HG03520 (cell line): ENCODE data around the gene LRRC4C.
"Not testable (repeated sequence)": the region's sequence is repeated elsewhere in the genome, so short reads cannot be mapped to it uniquely, and the experiment has no call there.

ENCODE experiments used
- ATAC-seq: cut with Tn5 transposase; IDR thresholded peaks from one replicate; pipeline ENCODE4 v1.9.1; 2021; ENCODE audit warnings: mild to moderate bottlenecking, moderate library complexity; ENCODE audit not compliant: unreplicated experiment

Gene LRRC4C

DNA sequence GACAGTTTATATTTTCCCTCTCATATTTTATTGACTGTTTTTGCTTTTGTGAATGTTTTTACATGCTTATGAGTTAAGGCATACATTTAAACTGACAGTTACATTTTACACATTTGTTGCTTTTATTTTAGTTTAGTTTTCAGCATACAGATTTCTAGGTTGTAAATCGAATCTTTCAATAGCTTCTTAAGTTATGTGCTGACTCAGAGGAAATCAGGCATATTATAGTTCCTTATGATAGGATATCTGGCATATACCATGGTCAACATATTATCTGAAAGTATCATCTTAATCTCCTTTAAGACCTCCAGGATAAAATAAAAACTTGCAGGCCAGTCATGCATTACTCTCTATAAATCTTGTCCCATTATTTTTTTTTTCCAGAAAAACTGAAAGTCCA lies 916.6 kb downstream of the LRRC4C start:
- ATAC-seq: no peak

DNA sequence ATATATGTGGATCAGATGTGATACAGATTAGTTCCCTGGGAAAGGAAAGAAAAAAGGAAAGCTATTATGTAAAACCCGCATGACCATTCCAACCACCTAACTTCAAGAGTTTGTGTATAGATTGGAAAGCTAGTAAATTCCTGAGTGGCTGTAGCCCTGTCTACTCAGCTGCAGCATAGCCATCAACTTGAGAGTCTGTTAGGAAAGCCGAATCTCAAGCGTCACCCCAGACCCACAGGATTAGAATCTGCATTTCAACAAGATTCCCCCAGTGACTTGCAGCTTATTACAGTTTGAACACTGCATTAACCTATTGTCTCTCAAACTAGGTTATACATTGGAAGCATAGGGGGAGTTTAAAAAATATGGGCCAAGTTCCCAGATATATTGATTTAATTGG lies 921.7 kb downstream of the LRRC4C start:
- ATAC-seq: no peak

DNA sequence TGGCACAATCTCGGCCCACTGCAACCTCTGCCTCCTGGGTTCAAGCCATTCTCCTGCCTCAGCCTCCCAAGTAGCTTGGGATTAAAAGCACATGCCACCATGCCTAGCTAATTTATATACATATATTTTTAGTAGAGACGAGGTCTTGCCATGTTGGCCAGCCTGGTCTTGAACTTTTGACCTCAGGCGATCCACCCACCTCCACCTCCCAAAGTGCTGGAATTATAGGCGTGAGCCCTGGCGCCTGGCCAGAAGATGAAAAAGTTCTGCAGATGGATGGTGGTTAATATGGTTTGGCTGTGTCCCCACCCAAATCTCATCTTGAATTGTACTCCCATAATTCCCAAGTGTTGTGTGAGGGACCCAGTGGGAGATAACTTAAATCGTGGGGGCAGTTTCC lies 937.4 kb downstream of the LRRC4C start:
- ATAC-seq: not testable (repeated sequence)

DNA sequence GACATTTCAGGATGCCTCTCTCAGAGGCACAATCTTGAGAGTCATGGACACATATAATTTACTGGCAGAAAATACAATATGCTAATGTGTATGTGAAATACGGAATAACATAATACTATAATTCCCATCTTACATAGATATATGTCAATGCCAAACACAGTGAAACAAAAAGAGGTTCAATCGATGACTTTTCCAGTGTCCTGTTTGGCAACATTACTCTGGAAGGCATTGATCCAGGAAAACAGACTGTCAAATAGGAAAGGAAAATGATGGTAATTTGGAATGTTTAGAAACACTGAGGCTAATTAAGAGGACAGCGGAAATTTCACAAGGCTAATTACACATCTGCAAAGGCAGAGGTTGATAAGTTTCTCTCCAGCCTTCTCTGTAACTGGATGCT lies 942.3 kb downstream of the LRRC4C start:
- no peak for ATAC-seq

DNA sequence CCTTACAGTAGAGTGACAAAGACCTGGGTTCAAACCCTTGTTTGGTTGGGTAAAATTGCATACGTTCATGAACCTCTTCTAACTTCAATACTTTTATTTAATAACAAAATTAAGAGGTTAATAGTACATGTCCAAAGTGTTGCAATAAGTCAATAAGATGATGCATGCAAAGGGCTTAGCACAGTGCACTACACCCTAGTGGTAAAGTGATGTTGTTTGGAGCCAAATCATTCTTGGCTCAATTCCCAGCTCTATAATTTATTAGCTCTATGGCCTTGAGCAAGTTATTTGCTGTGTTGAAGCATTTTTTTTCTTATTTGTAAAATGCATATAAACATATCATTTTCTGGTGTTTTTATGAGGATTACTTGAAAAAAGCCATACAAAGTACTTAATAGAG lies 945.3 kb downstream of the LRRC4C start:
- no peak for ATAC-seq

DNA sequence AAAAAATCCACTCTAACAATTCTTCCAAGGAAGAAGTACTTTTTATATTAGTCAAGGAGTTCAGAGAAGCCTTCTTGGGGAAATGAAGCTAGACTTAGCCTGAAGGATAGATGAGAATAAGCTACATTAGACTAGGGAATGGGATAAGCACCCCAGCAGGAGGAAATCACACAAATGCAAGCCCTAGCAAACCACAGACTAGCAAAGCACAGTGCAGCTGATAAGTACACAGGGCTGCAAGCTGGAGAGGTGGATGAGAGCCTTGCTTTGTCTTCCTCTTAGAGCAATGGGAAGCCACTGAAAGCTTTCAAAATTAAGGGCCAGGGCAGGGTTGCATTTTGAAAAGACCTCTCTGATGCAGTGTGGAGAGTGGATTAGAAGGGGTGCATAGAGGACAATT lies 946.2 kb downstream of the LRRC4C start:
- no peak for ATAC-seq

DNA sequence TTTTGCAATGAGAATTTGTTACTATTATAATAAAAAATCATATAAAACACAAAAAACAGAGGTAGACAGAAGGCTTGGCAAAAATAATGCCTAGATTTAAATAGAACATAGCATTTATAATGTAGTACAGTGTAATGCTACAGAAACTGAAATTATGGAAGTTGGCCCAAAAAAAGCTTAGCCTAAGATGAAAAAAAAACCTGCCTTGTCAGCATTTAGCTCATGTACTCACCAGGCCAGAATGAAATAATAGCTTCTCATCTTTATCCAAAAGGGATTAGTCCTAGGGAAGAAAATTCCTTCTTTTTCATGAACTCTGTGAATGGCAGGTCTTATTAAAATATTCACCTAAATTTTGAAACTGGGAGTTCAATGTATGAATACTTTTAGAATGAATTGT lies 951.1 kb downstream of the LRRC4C start:
- no peak for ATAC-seq

DNA sequence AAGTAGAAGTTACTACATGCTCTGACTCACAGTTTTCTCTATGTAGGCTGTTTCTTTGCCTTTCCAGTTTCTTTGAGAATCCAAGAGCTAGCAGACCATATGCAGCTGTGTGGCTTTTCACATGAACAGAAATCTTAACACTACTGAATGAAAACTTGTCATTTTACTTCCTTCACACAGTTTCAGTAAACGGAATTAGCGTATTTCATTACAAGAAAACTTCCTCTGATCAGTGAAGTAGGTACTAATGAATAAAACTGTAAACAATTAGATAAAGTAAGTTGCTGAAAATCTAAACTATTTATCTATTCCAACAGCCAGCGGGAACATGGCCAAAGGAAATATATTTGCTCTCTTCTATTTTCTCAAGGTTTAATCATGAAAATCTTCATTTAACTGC lies 953.2 kb downstream of the LRRC4C start:
- no peak for ATAC-seq

DNA sequence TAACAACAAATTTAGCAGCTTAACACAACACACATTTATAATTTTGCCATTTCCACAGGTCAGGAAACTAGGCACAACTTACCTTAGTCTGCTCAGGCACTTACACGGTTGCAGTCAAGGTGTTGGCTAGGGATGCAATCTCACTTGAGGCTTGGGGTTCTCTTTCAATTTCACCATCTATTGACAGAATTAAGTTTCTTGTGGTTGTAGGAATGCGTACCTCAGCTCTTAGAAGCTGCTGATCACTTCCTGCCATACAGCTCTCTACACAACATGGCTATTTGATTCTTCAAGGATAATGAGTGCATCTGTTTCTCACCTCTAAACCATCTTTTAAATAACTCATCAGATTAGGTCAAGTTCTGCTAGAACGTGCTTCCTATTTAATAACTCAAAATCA lies 968.1 kb downstream of the LRRC4C start:
- ATAC-seq: no peak

DNA sequence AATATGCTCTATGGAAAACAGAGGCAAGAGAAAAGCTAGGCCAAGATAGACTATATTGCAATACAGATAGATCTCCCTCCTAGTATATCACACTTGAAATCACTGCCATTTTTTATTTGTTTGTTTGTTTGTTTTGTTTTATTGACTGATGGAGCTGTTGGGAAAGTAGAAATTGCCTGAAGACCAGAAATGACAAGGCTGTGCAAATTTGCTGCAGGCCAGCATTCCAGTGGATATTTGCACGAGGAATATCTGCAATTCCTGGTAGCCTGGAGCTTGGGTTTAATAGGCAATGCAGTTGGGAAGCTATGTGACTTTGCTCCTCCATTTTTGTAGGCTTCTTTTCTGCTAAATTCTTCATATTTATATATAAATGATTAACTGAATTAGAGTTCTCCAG lies 991.7 kb downstream of the LRRC4C start:
- no peak for ATAC-seq

DNA sequence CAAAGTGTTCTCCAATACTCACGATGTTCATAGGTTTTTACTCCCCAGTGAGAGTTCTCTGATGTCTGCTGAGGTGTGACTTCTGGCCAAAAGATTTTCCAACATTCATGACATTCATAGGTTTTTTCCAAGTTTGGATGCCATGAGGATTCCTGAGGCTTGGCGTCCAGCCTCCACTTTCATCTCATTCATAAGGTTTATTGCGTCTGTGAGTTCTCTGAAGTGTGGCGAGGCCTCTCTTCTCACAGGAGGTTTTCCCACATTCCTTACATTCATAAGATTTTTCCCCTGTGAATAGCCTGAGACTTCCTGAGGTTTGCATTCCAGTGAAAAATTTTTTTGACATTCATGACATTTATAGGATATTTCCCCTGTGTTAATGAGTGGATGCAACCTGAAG lies 1014.1 kb downstream of the LRRC4C start:
- ATAC-seq: no peak

DNA sequence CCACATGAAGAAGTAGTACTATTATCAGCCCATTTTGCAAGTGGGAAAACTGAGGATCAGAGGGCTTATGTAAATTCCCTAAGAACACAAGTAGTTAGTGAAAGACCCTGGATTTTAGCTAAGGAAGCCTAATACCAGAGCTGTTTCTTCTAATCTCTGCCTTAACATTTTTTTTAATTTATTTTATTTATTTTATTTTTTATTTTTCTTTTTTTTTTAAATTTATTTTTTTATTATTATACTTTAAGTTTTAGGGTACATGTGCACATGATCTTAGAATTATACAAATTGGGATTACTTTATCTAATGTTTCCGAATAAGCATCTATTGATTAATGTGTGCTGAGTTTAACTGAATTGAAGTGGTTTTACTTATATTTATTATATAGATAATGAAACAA lies 1015.3 kb downstream of the LRRC4C start:
- ATAC-seq: no peak

DNA sequence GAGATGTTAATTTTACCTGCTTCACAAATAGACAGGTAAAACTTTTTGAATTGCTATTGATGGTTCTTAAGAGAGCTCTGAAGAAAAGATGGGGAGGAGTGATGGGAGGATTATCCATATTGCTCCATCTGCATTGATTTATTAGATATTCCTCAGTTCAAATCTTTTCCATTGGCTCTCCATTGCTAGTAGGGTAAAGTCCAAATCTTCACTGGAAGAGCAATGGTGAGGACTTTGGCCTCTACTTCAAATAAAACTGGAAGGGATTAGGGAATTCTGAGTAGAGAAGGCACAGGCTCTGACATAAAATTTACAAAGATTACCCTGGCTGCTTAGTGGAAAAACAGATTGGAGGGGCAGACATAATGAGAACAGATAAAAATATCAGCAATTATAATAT lies 1024.1 kb downstream of the LRRC4C start:
- ATAC-seq: no peak

DNA sequence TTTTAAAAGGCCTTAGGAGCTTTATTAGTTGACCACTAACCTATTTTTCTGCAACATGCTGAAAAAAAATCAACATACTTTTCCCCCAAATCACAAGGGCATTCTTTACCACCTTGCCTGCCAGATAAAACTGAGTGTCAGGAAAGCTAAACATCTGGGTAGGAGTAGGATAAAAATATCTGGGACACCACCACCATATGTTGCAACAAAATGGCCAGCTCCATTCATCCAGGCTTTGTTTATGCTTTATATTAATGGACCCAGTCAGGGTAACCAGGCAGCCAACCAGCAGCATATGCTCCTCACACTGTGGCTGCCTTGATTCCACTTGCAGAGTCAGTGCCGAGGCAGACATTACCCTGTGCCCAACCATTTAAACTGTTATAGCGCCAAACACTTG lies 1024.5 kb downstream of the LRRC4C start:
- no peak for ATAC-seq

DNA sequence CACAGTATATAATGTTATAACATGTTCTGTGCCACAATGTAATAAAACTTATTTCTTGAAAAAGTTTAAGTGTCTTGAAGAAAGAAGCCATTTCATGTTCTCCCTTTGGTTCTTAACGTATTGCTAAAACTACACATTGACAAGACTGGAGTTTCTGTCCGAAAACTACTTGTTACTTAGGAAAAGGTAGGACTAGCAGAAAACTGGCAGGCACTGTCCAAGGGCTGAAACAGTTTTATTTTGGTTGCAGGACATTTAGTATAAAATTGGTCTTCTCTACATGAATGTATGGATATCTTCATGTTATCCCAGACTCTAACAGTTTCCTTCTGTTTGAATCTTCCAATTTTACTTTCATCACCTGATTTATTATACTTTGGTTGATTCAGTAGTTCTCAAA lies 1027.1 kb downstream of the LRRC4C start:
- no peak for ATAC-seq

DNA sequence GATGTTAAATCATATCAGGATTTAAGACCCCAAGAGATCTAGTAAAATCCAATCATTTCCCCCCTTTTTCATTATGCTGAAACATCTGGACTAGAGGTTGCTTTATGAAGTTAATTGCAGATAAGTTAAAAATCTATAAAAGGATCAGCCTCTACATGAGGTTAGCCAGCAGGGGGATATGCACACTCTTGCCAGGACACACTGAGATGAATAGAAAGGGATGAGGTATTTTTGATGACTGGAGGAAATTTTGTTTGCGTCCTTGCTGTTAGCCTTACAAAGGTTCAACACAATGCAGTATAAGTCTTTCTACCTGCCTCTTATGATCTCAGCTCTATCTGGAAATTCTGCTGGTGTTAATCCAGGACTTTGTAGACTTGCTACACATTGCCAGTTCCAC lies 1034.3 kb downstream of the LRRC4C start:
- ATAC-seq: no peak

DNA sequence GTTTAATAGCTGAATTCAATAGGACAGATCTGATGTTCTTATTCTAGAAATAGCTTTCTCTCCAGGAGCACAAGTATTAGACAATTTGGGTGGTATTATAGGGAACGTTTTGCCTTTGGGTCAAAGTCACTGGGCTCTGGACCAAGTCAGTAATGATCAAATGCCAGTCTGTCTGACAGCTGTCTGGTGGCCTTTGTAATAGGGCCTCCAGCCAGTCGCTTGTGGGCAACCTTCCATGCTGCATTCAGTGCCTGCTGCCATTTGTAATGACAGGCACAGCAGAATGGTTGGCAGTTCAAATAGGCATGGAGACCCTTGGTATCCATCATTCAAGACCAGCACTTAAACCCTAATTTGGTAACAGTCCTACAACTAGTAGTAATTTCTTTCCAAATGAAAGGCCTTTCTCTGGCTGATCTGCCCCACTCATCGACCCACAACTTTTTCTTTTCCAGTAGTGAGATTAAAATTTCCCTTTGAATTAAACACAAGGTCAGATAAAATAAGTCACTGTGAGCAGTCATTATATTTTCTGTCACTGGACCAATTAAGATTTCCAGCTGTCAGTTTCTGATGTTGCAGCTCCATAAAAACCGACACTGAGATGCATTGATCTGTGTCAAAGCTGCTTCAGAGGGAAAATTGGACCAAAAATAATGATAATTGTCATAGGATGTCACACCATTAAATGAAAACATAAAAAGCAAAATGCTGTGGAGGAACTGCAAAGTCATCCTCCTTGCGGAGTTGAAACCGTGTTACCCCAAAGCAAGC lies 1038.1 kb downstream of the LRRC4C start:
- no peak for ATAC-seq

DNA sequence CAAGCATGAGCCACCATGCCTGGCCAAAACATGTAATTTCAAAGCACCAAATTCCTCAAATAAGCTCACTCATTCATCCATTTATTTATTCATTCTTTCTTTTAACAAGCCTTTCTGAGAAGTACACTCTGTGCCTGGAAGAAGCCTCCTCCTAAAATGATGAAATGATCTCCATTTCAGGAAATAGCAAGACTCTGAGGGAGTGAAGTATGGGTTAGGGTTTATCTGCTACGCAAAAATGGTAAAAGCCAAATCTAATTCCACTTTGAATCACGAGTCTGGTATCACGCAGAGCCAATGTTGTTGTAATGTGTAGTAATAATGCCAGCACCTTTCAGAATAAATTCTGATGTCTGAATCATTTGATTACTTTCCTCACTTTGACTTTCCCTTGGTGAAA lies 1041.8 kb downstream of the LRRC4C start:
- ATAC-seq: no peak

DNA sequence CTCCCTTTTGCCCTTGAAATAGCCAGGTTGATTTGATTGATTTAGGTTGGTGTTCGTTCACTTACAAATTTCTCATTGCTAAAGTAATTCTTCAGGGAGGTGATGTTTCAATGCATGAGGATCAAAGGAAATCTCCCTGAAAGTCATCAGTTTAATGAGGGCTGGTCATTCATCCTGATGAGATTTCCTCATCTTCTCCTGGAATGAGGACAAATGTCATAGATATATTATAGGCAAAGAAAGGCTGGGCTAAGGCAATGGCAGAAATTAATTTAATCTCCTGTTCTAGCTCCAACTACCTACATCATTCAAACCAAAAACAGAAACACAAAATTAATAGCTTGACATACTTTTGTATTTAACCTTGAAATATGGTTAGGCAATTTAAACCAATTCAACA lies 1052.1 kb downstream of the LRRC4C start:
- no peak for ATAC-seq

DNA sequence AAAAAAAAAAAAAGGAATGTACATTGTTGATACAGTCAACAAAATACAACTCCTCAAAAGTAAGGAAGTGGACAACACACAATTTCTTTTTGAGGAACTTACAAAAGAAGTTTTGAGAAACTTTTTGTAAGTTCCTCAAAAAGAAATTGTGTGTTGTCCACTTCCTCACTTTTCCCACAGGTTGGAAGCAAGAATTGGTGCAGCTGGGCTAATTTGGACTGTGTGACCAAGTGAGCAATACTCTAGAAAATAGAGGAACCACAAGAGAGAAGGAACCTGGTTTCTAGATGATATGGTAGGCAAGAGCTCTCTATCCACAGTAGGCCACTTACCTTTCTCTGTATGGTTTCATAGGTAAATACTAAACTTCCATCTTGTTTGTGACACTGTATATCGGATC lies 1053.8 kb downstream of the LRRC4C start:
- ATAC-seq: no peak

DNA sequence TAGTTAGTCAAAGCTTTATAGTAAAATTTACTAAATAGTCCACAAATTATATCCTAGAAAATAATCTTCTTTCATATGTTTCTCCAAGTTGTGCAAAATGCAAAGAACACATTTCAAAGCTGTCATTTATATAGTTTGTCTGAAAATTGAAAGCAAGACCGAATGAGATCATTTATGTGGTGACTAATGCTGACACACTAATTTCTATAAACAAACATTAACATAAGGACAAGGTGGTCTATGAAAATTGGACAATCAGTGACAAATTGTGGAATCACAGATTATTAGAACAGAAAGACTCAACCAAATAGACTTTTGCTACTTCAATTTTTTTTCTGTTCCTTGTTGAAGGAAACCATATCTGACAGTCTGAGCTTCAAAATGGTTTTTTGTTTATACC lies 1056.1 kb downstream of the LRRC4C start:
- ATAC-seq: no peak

DNA sequence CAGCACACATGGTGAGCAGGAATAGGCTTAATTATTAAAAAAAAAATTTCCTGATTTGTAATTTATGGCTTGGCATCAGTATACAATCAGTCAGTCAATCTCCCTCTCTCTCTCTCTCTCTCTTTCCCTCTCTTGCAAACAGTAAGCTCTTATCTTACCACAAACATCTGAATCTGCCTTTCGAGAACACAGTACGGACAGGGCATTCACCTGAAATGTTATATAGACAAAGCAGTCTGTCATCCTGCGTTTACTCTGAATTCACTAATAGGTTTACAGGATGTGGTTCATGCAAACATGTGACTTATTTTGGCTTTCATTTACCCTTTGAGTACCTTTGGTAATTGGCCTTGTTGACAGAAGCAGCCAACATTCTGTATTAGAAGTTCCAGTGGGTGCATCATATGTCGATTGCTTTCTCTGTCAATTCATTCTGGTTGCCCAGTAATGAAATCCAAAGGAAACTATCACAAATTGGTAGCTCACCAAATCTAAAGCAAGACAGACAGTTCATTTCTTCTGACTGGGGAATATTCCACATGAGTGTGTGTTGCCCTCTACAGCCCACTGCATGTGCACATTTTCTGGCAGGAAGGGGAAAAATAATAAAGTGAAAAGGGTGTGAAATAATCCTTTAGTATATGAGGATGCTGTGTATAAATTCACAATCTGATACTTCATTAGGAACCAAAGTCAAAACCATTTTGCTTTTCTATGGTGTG lies 1058.2 kb downstream of the LRRC4C start:
- no peak for ATAC-seq

DNA sequence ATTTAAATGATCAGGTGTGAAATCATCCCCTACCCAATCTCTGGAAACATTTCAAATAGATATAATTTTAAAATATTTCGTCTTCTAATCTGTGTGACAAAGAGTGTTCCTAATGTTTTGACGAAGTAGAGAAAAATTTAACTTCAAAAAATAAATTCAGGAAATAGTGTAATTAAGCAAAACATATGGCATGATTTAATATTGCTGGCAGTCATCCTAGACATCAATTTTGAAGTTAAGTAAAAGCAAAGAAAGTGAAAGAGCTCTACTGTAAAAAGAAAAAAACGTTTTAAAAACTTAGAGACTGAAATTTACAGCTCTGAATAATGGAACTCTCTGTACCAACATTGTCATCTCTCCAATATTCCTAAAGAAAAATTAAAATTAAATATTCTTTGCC lies 1062.3 kb downstream of the LRRC4C start:
- no peak for ATAC-seq
